Right lobe of liver (tissue), 6 donors: ENCODE data around the gene MYH14. TPM values are rescaled to one million over a fixed set of nuclear protein-coding genes. Genes with fewer than 3 reads are reported as not detected.

Experiments
- ATAC-seq, 4 donors: fragments of 200-7000 bp; cut with Tn5 transposase; one replicate each; pipeline ENCODE4 v1.9.1; 2020; ENCODE audit warnings: mild to moderate bottlenecking in 4 of 4, moderate library complexity in 4 of 4
- DNase-seq, 3 donors: peaks; one replicate each; pipeline ENCODE4 v3.0.0-alpha.2; 2020
- H3K27ac ChIP-seq, 3 donors: fragments of 200-600 bp; one replicate each; pipeline ENCODE4 v1.8.0; 2022
- H3K27me3 ChIP-seq, 2 donors: fragments of 200-600 bp; one replicate each; pipeline ENCODE4 v1.8.0; 2022
- H3K36me3 ChIP-seq, 4 donors: fragments of 200-600 bp; sonication (generic) in 1 of 4; one replicate each; pipeline versions ENCODE4 v1.5.1 to v1.8.0; 2017 to 2022; ENCODE audit warnings: control low read depth in 1 of 4
- H3K4me1 ChIP-seq, 4 donors: fragments of 200-600 bp; sonication (generic) in 1 of 4; one replicate each; pipeline versions ENCODE4 v1.5.1 to v1.8.0; 2017 to 2022; ENCODE audit warnings: control low read depth in 1 of 4
- H3K4me3 ChIP-seq, 3 donors: fragments of 200-600 bp; one replicate each; pipeline ENCODE4 v1.8.0; 2022
- H3K9me3 ChIP-seq, 4 donors: fragments of 200-600 bp; sonication (generic) in 1 of 4; one replicate each; pipeline versions ENCODE4 v1.5.1 to v1.8.0; 2017 to 2022; ENCODE audit warnings: control low read depth in 1 of 4
- CTCF ChIP-seq, 4 donors: fragments of 200-600 bp in 3 of 4; fragments of 450-650 bp in 1 of 4; IDR thresholded peaks; one replicate each; pipeline versions ENCODE4 v1.5.1 to v1.8.0; 2016 to 2022; ENCODE audit warnings: antibody characterized with exemption in 4 of 4, mild to moderate bottlenecking in 2 of 4
- POLR2A ChIP-seq: fragments of 450-650 bp; IDR thresholded peaks from one replicate; pipeline ENCODE4 v1.6.1; 2017; ENCODE audit warnings: antibody characterized with exemption, mild to moderate bottlenecking
- WGBS: methylation state at CpG from one replicate; pipeline ENCODE4 v1.1.6; 2018; ENCODE audit warnings: low coverage, low lambda C conversion rate; ENCODE audit not compliant: insufficient coverage; ENCODE audit errors: missing lambda C conversion rate; 5-methylcytosine and 5-hydroxymethylcytosine counted together
- intact Hi-C, 2 donors: fragments of 100-400 bp; cut with DNase I; formaldehyde crosslinking; loops; one replicate each; pipeline versions ENCODE4 v1.11.2 to v1.14.1; 2022
- total RNA-seq, 6 experiments: library from RNA; depleted of rRNA in 2 of 6; stranded (reverse); fragments of >200 nt in 2 of 6; fragmentation: NEBNext Ultra II Directional in 3 of 6; extraction: Animal tissue kit (Norgen Biotek cat#: 25700) in 3 of 6; gene quantifications; one replicate each; pipeline versions ENCODE4 v1.1.0 to v1.2.4, GENCODE V29; 2016 to 2023
- donor health status: DM: no; HTN: yes; CAD: no.
- donor health status: DM: no; HTN: no; CAD: no.
- donor health status: DM: no; HTN: no; CAD: no.
- donor health status: DM: no; HTN: yes; CAD: no.
- donor health status: DM: no; HTN: yes; CAD: no.

Gene MYH14
- total RNA-seq, 6 experiments from 2014 or later, result 49.1 to 89.0 (median 65.8) TPM

DNA sequence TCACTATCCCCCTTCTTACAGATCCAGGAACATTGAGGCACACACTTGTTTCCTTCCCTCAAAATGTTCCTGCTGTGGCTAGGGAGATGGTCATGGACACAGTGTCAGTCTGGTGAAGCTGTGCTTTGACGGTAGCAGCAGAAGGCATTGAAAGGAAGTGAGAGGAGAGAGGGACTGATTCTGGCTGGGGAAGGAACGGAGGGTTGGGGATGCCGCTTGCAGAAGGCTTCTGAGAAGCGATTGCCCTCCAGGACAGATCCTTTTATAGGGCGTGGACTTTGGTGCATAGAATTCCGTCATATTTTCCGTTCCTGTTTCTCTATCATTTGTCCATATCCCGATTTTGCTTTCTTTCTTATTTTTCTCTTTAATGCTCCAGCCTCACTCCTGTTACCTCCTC lies 14.1 kb upstream of the MYH14 start:
- intact Hi-C loops, result no loop called here
- Histone ChIP-seq H3K4me3 (no peak overlapping the region), H3K36me3 (no peaks in the 10 kb centered on the region), H3K9me3 (no peaks in the 10 kb centered on the region), H3K27ac (no peak overlapping the region), H3K4me1 (no peaks in the 10 kb centered on the region), H3K27me3 (no peaks in the 10 kb centered on the region)
- ATAC-seq (no peak), DNase-seq (no peak)
- WGBS, result 57% methylated on average over 5 of the region's 8 CpGs
- TF ChIP-seq POLR2A (no peak), CTCF (IDR thresholded peaks at IDR 0.05) (no peak)

DNA sequence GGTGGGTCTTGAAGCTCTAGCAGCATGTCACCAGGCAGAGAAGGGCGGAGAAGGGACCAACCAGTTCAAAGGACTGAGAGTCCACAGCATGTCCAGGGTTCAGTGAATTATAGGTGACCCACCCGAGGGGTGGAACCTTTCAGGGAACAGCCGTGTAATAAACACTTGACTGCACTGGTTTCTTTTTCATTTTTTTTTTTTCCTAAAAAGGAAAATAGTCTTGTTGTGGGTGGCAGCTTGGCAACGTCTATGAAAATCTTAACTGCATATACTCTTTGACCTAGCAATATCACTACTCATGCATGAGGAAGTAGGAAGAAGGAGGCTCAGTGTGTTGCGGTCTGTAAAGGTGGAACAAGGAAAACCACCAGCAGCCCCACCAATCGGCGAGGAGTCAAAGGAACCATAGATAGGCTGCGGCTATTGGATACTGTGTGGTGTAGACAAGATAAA lies 13.0 kb upstream of the MYH14 start:
- DNase-seq (no peak), ATAC-seq (no peak)
- no peaks in the 10 kb centered on the region for H3K27me3 ChIP-seq
- no peaks in the 10 kb centered on the region for H3K4me1 ChIP-seq
- WGBS, result 42% methylated on average over 8 of the region's 8 CpGs
- no peaks in the 10 kb centered on the region for H3K9me3 ChIP-seq
- H3K36me3 ChIP-seq, result no peaks in the 10 kb centered on the region
- intact Hi-C loops, result no loop called here
- H3K4me3 ChIP-seq, result no peak overlapping the region
- TF ChIP-seq CTCF (IDR thresholded peaks at IDR 0.05) (no peak), POLR2A (no peak)
- no peak overlapping the region for H3K27ac ChIP-seq

GRCh38 chr19:50191216-50191615 lies 12.2 kb upstream of the MYH14 start:
- no peaks in the 10 kb centered on the region for H3K4me1 ChIP-seq
- H3K27ac ChIP-seq, result no peak overlapping the region
- H3K36me3 ChIP-seq, result no peaks in the 10 kb centered on the region
- no peak for TF ChIP-seq POLR2A
- TF ChIP-seq CTCF (IDR thresholded peaks at IDR 0.05), result no peak
- H3K9me3 ChIP-seq, result no peaks in the 10 kb centered on the region
- DNase-seq (no peak), ATAC-seq (no peak)
- intact Hi-C loops, result no loop called here
- no peak overlapping the region for H3K4me3 ChIP-seq
- WGBS, result 47% methylated on average over 3 of the region's 4 CpGs
- no peaks in the 10 kb centered on the region for H3K27me3 ChIP-seq

DNA sequence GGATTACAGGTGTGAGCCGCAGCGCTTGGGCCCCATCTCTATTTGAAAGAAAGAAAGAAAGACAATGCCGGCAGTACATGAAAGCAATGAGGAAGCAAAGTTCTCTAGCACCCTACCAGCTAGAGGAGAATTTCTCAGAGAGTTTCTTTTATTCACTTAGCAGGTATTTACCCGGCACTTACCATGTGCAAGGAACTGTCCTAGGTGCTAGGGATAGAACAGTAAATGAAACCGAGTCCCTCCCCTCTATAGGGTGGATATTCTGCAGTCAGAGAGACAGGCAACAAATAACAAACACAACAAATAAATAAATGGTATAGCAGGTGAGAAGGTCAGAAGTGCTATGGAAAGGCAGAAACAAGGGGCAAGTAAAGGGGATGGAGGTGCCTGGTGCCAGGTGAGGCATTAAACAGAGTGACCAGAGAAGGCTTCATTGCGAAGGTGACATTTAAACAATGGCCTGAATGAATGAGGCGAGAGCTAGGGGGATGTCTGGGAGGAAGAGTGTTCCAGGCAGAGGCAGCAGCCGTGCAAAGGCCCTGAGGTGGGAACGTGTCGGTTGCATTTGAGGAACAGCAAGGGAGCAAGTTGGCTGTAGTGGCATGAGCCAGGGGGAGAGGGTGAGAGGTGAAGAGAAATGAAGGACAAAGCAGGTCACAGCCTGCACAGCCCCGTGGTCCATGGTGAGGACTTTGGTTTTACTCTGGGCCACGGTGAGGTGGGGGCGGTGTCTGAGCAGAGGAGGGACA lies 10.8 kb upstream of the MYH14 start:
- intact Hi-C loops, result no loop called here
- ATAC-seq (no peak), DNase-seq (no peak)
- TF ChIP-seq CTCF (IDR thresholded peaks at IDR 0.05) (no peak), POLR2A (no peak)
- H3K9me3 ChIP-seq, result no peaks in the 10 kb centered on the region
- no peaks in the 10 kb centered on the region for H3K36me3 ChIP-seq
- no peak overlapping the region for H3K4me3 ChIP-seq
- no peak overlapping the region for H3K27ac ChIP-seq
- H3K27me3 ChIP-seq, result no peaks in the 10 kb centered on the region
- H3K4me1 ChIP-seq, result no peaks in the 10 kb centered on the region
- WGBS, result 64% methylated on average over 13 of the region's 13 CpGs
